ENCODE measurements around the gene LAMC2. TPM values are rescaled to one million over a fixed set of nuclear protein-coding genes. Genes with fewer than 3 reads are reported as not detected.
A peak's percentile ranks its signal among the peaks of the same experiment; 100 is the strongest.

LAMC2 gene
- total and polyA plus RNA-seq, 2 experiments from 2014 or later = 1.9 to 2.7 TPM

- Histone ChIP-seq H3K4me1 (ENCODE audit: insufficient read depth) (peaks cover 71% of the 10 kb centered on the region), H3K27ac (peak overlapping the region; percentile 100), H2AFZ (peak overlapping the region; percentile 22), H3K9ac (peak overlapping the region; percentile 95), H3K9me3 (ENCODE audit: low read depth) (no peaks in the 10 kb centered on the region), H3F3A (ENCODE audit: insufficient read depth) (peaks cover 75% of the 10 kb centered on the region), H3K79me2 (ENCODE audit: insufficient read depth) (no peaks in the 10 kb centered on the region), H3K4me3 (peak overlapping the region; percentile 75), H3K27me3 (replicated peaks; ENCODE audit: insufficient read depth) (no peaks in the 10 kb centered on the region), H3K4me2 (ENCODE audit: unreplicated experiment) (peak overlapping the region; percentile 90), H3K9me2 (ENCODE audit: insufficient read depth) (no peaks in the 10 kb centered on the region), H4K20me1 (ENCODE audit: insufficient read depth) (no peaks in the 10 kb centered on the region), H3K36me3 (ENCODE audit: low read depth) (no peaks in the 10 kb centered on the region)
- 2% methylated on average over 15 of the region's 15 CpGs for WGBS, 2 experiments (ENCODE audit: low coverage in 1 of 2, low lambda C conversion rate in 2 of 2, missing lambda C conversion rate in 2 of 2)
- DNase-seq = peak; percentile 97
- TF ChIP-seq EZH2 (IDR thresholded peaks at IDR 0.05; ENCODE audit: insufficient read depth, poor library complexity, severe bottlenecking) (no peak), EZH2phosphoT487 (IDR thresholded peaks at IDR 0.05; ENCODE audit: insufficient read depth, low read depth) (no peak)
- in situ Hi-C loops (cut with MboI) = no loop called here
Observed at GRCh38 chr1:183234660-183235476, 48.8 kb downstream of the LAMC2 start.

- Histone ChIP-seq H3K4me2 (ENCODE audit: unreplicated experiment) (peak overlapping the region; percentile 90), H3F3A (ENCODE audit: insufficient read depth) (peaks cover 75% of the 10 kb centered on the region), H3K27me3 (replicated peaks; ENCODE audit: insufficient read depth) (no peaks in the 10 kb centered on the region), H3K4me1 (ENCODE audit: insufficient read depth) (peaks cover 71% of the 10 kb centered on the region), H3K4me3 (peak overlapping the region; percentile 75), H3K9me3 (ENCODE audit: low read depth) (no peaks in the 10 kb centered on the region), H3K27ac (peak overlapping the region; percentile 100), H4K20me1 (ENCODE audit: insufficient read depth) (no peaks in the 10 kb centered on the region), H3K36me3 (ENCODE audit: low read depth) (no peaks in the 10 kb centered on the region), H3K9me2 (ENCODE audit: insufficient read depth) (no peaks in the 10 kb centered on the region), H2AFZ (peak overlapping the region; percentile 22), H3K79me2 (ENCODE audit: insufficient read depth) (no peaks in the 10 kb centered on the region), H3K9ac (peak overlapping the region; percentile 95)
- in situ Hi-C loops (cut with MboI) = no loop called here
- DNase-seq = no peak
- TF ChIP-seq EZH2 (IDR thresholded peaks at IDR 0.05; ENCODE audit: insufficient read depth, poor library complexity, severe bottlenecking) = no peak
- TF ChIP-seq EZH2phosphoT487 (IDR thresholded peaks at IDR 0.05; ENCODE audit: insufficient read depth, low read depth) = no peak
- WGBS, 2 experiments (ENCODE audit: low coverage in 1 of 2, low lambda C conversion rate in 2 of 2, missing lambda C conversion rate in 2 of 2) = 77 to 83% methylated on average over 14 of the region's 14 CpGs
Observed at GRCh38 chr1:183235503-183235902, 49.4 kb downstream of the LAMC2 start.

- Histone ChIP-seq H3K4me1 (ENCODE audit: insufficient read depth) (peaks cover 71% of the 10 kb centered on the region), H3K27me3 (replicated peaks; ENCODE audit: insufficient read depth) (no peaks in the 10 kb centered on the region), H3K4me3 (no peak overlapping the region), H3K9me3 (ENCODE audit: low read depth) (no peaks in the 10 kb centered on the region), H3K9me2 (ENCODE audit: insufficient read depth) (no peaks in the 10 kb centered on the region), H4K20me1 (ENCODE audit: insufficient read depth) (no peaks in the 10 kb centered on the region), H2AFZ (no peak overlapping the region), H3K36me3 (ENCODE audit: low read depth) (no peaks in the 10 kb centered on the region), H3K79me2 (ENCODE audit: insufficient read depth) (no peaks in the 10 kb centered on the region), H3K4me2 (ENCODE audit: unreplicated experiment) (no peak overlapping the region), H3K9ac (peak overlapping the region; percentile 95; the same call in 1 of the 2 replicates), H3F3A (ENCODE audit: insufficient read depth) (peaks cover 76% of the 10 kb centered on the region), H3K27ac (peak overlapping the region; percentile 100)
- in situ Hi-C loops (cut with MboI) = no loop called here
- no peak for TF ChIP-seq EZH2 (IDR thresholded peaks at IDR 0.05; ENCODE audit: insufficient read depth, poor library complexity, severe bottlenecking)
- no peak for TF ChIP-seq EZH2phosphoT487 (IDR thresholded peaks at IDR 0.05; ENCODE audit: insufficient read depth, low read depth)
- WGBS, 2 experiments (ENCODE audit: low coverage in 1 of 2, low lambda C conversion rate in 2 of 2, missing lambda C conversion rate in 2 of 2) = 97 to 99% methylated on average over 6 of the region's 6 CpGs
- DNase-seq = no peak
Observed at GRCh38 chr1:183236158-183236725, 50.2 kb downstream of the LAMC2 start.

GRCh38 chr1:183237046-183237445 is 51.0 kb downstream of the LAMC2 start:
- Histone ChIP-seq H2AFZ (no peak overlapping the region), H3K4me1 (ENCODE audit: insufficient read depth) (peaks cover 75% of the 10 kb centered on the region)
- in situ Hi-C loops (cut with MboI) = no loop called here

More at GRCh38 chr1:183237046-183237445, 51.0 kb downstream of the LAMC2 start:
- H3K9me3 ChIP-seq (ENCODE audit: low read depth) = no peaks in the 10 kb centered on the region
- TF ChIP-seq EZH2 (IDR thresholded peaks at IDR 0.05; ENCODE audit: insufficient read depth, poor library complexity, severe bottlenecking) (no peak), EZH2phosphoT487 (IDR thresholded peaks at IDR 0.05; ENCODE audit: insufficient read depth, low read depth) (no peak)
- H3K9ac ChIP-seq = no peak overlapping the region
- H4K20me1 ChIP-seq (ENCODE audit: insufficient read depth) = no peaks in the 10 kb centered on the region
- peak overlapping the region; percentile 100 for H3K27ac ChIP-seq
- H3K9me2 ChIP-seq (ENCODE audit: insufficient read depth) = no peaks in the 10 kb centered on the region
- peaks cover 82% of the 10 kb centered on the region for H3F3A ChIP-seq (ENCODE audit: insufficient read depth)
- H3K4me3 ChIP-seq = no peak overlapping the region
- no peaks in the 10 kb centered on the region for H3K27me3 ChIP-seq (replicated peaks; ENCODE audit: insufficient read depth)
- no peaks in the 10 kb centered on the region for H3K79me2 ChIP-seq (ENCODE audit: insufficient read depth)
- 96 to 98% methylated on average over 2 of the region's 2 CpGs for WGBS, 2 experiments (ENCODE audit: low coverage in 1 of 2, low lambda C conversion rate in 2 of 2, missing lambda C conversion rate in 2 of 2)
- H3K4me2 ChIP-seq (ENCODE audit: unreplicated experiment) = no peak overlapping the region
- peak; percentile 46 for DNase-seq
- no peaks in the 10 kb centered on the region for H3K36me3 ChIP-seq (ENCODE audit: low read depth)
